HepG2 (cell line): Measurements from ENCODE around the gene EPM2AIP1.

Experiments used
- CBX2 ChIP-seq, 2 experiments: fragments of 200-600 bp in 1 of 2; sonication (generic); formaldehyde crosslinking in 1 of 2; IDR thresholded peaks; 2 replicates each; pipeline versions ENCODE4 v1.7.0 to v1.8.1; 2018 to 2022; ENCODE audit warnings: low read depth in 2 of 2, low read length in 1 of 2, mild to moderate bottlenecking in 1 of 2, missing genetic modification reagents in 1 of 2
- CC2D1A ChIP-seq: sonication (generic); formaldehyde crosslinking; IDR thresholded peaks from 2 replicates; pipeline ENCODE4 v1.8.1; 2023; ENCODE audit warnings: mild to moderate bottlenecking, missing genetic modification reagents
- CEBPB ChIP-seq: IDR thresholded peaks from 2 replicates; pipeline ENCODE4 v1.6.1; 2011; ENCODE audit warnings: low read depth, low read length, improper control_type of control experiment, borderline replicate concordance
- CTCF ChIP-seq: sonication (generic); formaldehyde crosslinking; IDR thresholded peaks from 2 replicates; pipeline ENCODE4 v1.5.0; 2020; ENCODE audit warnings: mild to moderate bottlenecking, missing genetic modification reagents, moderate library complexity
- MEIS1 ChIP-seq: sonication (generic); formaldehyde crosslinking; IDR thresholded peaks from 2 replicates; pipeline ENCODE4 v1.9.0; 2021; ENCODE audit warnings: mild to moderate bottlenecking, missing genetic modification reagents, moderate library complexity, borderline replicate concordance
- SMAD3 ChIP-seq: sonication (generic); formaldehyde crosslinking; IDR thresholded peaks from 2 replicates; pipeline ENCODE4 v1.4.0; 2020; ENCODE audit warnings: missing genetic modification reagents
- ZKSCAN1 ChIP-seq: fragments of 150-350 bp; IDR thresholded peaks from 2 replicates; pipeline ENCODE4 v1.6.1; 2014; ENCODE audit warnings: low read length
- ZNF7 ChIP-seq: IDR thresholded peaks from 2 replicates; pipeline ENCODE4 v1.6.1; 2016; ENCODE audit warnings: missing biosample characterization, missing genetic modification reagents
- TF ChIP-seq, protein P1 (sequence below): sonication (generic); formaldehyde crosslinking; IDR thresholded peaks from 2 replicates; pipeline ENCODE4 v1.5.0; 2020; ENCODE audit warnings: mild to moderate bottlenecking, low read depth, missing genetic modification reagents, borderline replicate concordance
- TF ChIP-seq, protein P2 (sequence below): IDR thresholded peaks from 2 replicates; pipeline ENCODE4 v1.6.1; 2012; ENCODE audit warnings: inconsistent platforms
- TF ChIP-seq, protein P3 (sequence below): IDR thresholded peaks from 2 replicates; pipeline ENCODE4 v1.6.1; 2016; ENCODE audit warnings: missing compliant biosample characterization, missing genetic modification reagents, borderline replicate concordance
- TF ChIP-seq, protein P4 (sequence below): sonication (generic); formaldehyde crosslinking; IDR thresholded peaks from 2 replicates; pipeline ENCODE4 v1.4.0; 2020; ENCODE audit warnings: mild to moderate bottlenecking, missing genetic modification reagents

- TF ChIP-seq SMAD3 (CRISPR knock-in tag) (no peak), MEIS1 (no peak), CBX2 (IDR thresholded peaks at IDR 0.05; ENCODE audit: low read depth, low read length) (no peak), CBX2 (CRISPR knock-in tag; IDR thresholded peaks at IDR 0.05; ENCODE audit: low read depth) (no peak), CTCF (no peak), ZKSCAN1 (no peak), CC2D1A (no peak), ZNF7 (CRISPR knock-in tag) (no peak), CEBPB (no peak)
- TF ChIP-seq, protein P1, sequence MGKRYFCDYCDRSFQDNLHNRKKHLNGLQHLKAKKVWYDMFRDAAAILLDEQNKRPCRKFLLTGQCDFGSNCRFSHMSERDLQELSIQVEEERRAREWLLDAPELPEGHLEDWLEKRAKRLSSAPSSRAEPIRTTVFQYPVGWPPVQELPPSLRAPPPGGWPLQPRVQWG (CRISPR knock-in tag): no peak
- TF ChIP-seq, protein P2, sequence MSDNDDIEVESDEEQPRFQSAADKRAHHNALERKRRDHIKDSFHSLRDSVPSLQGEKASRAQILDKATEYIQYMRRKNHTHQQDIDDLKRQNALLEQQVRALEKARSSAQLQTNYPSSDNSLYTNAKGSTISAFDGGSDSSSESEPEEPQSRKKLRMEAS: no peak
- TF ChIP-seq, protein P3, sequence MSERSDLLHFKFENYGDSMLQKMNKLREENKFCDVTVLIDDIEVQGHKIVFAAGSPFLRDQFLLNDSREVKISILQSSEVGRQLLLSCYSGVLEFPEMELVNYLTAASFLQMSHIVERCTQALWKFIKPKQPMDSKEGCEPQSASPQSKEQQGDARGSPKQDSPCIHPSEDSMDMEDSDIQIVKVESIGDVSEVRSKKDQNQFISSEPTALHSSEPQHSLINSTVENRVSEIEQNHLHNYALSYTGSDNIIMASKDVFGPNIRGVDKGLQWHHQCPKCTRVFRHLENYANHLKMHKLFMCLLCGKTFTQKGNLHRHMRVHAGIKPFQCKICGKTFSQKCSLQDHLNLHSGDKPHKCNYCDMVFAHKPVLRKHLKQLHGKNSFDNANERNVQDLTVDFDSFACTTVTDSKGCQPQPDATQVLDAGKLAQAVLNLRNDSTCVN: no peak
- TF ChIP-seq, protein P4, sequence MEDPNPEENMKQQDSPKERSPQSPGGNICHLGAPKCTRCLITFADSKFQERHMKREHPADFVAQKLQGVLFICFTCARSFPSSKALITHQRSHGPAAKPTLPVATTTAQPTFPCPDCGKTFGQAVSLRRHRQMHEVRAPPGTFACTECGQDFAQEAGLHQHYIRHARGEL (CRISPR knock-in tag): no peak
Measured at GRCh38 chr3:37040231-37040630, 47.3 kb upstream of the EPM2AIP1 start.
